ENCODE results near the gene KRTAP9-4. TPM values are rescaled to one million over a fixed set of nuclear protein-coding genes. Genes with fewer than 3 reads are reported as not detected.
A peak's percentile ranks its signal among the peaks of the same experiment; 100 is the strongest.

Gene KRTAP9-4
- polyA plus RNA-seq, 1 experiment: not detected

DNA sequence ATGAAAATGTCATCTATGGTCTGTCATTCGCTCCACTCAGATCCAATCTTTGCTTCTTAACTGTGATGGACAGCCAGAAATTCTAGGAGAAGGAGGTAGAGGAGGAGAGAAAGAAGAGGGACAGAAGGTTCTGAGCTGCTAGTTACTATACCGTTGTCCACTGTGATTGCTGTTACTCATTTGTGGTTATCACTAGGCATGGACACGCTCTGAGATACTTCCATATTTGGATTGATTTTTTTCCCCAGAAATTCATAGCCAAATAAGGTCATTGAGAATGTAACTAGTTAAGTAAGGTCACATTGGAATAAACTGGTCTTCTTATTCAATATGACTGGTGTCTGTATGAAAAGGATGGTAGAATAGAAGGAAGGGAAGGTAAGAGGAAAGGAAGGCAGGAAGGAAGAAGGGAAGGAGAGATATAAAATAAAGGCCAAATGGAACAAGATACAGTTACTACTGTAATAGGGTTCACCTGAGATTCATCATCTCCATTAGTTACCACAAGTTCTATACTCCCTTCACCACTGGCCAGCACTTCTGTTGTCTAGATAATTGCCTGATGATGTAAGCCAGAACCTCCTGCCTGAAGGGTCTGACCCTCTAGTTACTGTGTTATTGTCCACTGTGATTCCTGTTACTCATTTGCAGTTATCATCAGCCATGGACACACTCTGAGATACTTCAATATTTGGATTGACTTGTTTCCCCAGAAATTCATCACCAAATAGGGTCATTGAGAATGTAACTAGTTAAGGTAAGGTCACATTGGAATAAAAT lies 28.9 kb downstream of the KRTAP9-4 start:
- DNase-seq (ENCODE audit: low read depth, low spot score): no peak
- CTCF ChIA-PET: no interaction called here

GRCh38 chr17:41284043-41284442 lies 34.6 kb downstream of the KRTAP9-4 start:
- ChIA-PET POLR2A (no interaction called here), CTCF (no interaction called here)
- H3K4me3 ChIP-seq (ENCODE audit: low read depth, low read length): no peak overlapping the region
- no peaks in the 10 kb centered on the region for H3K9me3 ChIP-seq (ENCODE audit: control insufficient read depth, insufficient read depth, low read length)
- no peak overlapping the region for H3K27ac ChIP-seq (ENCODE audit: low read depth, low read length)
- DNase-seq (ENCODE audit: low read depth, low spot score): peak; percentile 10
- TF ChIP-seq, protein P1, sequence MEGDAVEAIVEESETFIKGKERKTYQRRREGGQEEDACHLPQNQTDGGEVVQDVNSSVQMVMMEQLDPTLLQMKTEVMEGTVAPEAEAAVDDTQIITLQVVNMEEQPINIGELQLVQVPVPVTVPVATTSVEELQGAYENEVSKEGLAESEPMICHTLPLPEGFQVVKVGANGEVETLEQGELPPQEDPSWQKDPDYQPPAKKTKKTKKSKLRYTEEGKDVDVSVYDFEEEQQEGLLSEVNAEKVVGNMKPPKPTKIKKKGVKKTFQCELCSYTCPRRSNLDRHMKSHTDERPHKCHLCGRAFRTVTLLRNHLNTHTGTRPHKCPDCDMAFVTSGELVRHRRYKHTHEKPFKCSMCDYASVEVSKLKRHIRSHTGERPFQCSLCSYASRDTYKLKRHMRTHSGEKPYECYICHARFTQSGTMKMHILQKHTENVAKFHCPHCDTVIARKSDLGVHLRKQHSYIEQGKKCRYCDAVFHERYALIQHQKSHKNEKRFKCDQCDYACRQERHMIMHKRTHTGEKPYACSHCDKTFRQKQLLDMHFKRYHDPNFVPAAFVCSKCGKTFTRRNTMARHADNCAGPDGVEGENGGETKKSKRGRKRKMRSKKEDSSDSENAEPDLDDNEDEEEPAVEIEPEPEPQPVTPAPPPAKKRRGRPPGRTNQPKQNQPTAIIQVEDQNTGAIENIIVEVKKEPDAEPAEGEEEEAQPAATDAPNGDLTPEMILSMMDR (IDR thresholded peaks at IDR 0.05; ENCODE audit: low read depth, low read length): no peak
- H3K27me3 ChIP-seq (ENCODE audit: control insufficient read depth, insufficient read depth, low read length): no peaks in the 10 kb centered on the region

More for the DNA sequence above, 28.9 kb downstream of the KRTAP9-4 start:
- Histone ChIP-seq H3K27ac (ENCODE audit: low read depth, low read length) (no peak overlapping the region), H3K4me3 (ENCODE audit: low read depth, low read length) (no peak overlapping the region), H3K27me3 (ENCODE audit: control insufficient read depth, insufficient read depth, low read length) (peaks cover 2% of the 10 kb centered on the region), H3K9me3 (ENCODE audit: control insufficient read depth, insufficient read depth, low read length) (no peaks in the 10 kb centered on the region)
- TF ChIP-seq, protein P1 (IDR thresholded peaks at IDR 0.05; ENCODE audit: low read depth, low read length): no peak
- POLR2A ChIA-PET: no interaction called here

GRCh38 chr17:41284546-41284945 lies 35.1 kb downstream of the KRTAP9-4 start:
- H3K27ac ChIP-seq (ENCODE audit: low read depth, low read length): no peak overlapping the region
- ChIA-PET CTCF (no interaction called here), POLR2A (no interaction called here)
- H3K4me3 ChIP-seq (ENCODE audit: low read depth, low read length): no peak overlapping the region
- H3K27me3 ChIP-seq (ENCODE audit: control insufficient read depth, insufficient read depth, low read length): no peaks in the 10 kb centered on the region
- H3K9me3 ChIP-seq (ENCODE audit: control insufficient read depth, insufficient read depth, low read length): no peaks in the 10 kb centered on the region
- TF ChIP-seq, protein P1 (IDR thresholded peaks at IDR 0.05; ENCODE audit: low read depth, low read length): no peak
- DNase-seq (ENCODE audit: low read depth, low spot score): no peak

DNA sequence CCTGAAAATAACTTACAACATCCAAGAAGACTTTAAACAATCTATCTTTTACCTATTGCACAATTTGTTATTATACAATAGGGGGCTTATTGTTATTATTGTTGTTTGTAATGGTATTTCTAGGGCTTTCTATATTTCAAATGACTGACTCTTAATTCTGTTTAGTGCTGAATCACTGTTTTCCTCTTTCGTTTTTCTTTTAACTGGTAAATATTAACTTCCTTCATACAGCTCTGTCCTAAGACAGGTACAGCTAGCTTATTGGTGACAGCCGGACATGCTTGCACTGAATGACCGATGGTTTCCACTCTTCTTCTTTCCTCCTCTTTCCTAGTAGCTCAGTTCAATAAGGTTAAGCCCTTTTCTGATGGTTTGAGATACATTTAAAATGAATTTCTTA lies 37.6 kb downstream of the KRTAP9-4 start:
- no peak for DNase-seq (ENCODE audit: low read depth, low spot score)
- Histone ChIP-seq H3K9me3 (ENCODE audit: control insufficient read depth, insufficient read depth, low read length) (no peaks in the 10 kb centered on the region), H3K4me3 (ENCODE audit: low read depth, low read length) (no peak overlapping the region), H3K27ac (ENCODE audit: low read depth, low read length) (no peak overlapping the region), H3K27me3 (ENCODE audit: control insufficient read depth, insufficient read depth, low read length) (peaks cover 3% of the 10 kb centered on the region)
- TF ChIP-seq, protein P1 (IDR thresholded peaks at IDR 0.05; ENCODE audit: low read depth, low read length): no peak
- ChIA-PET POLR2A (no interaction called here), CTCF (no interaction called here)

DNA sequence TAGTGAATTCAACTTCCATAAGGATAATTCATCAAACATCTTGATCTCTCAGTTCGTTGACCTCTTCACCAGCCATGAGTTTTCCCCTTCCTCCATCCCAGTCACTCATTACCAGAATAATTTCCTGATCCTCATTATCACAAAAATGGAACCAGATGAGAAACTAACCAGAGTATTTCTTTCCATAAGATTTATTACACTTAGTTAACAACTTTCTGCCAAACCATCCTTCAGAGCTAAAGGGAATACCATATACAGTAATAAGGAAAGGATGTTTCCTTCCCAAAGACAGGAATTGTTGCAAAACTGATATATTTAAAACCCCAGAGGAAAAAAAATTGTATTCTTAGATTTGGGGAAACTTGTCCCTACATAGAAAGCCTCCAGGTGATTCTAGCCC lies 44.5 kb downstream of the KRTAP9-4 start:
- no peak for DNase-seq (ENCODE audit: low read depth, low spot score)
- Histone ChIP-seq H3K4me3 (ENCODE audit: low read depth, low read length) (no peak overlapping the region), H3K9me3 (ENCODE audit: control insufficient read depth, insufficient read depth, low read length) (peaks cover 2% of the 10 kb centered on the region; the same call in 1 of the 2 replicates), H3K27ac (ENCODE audit: low read depth, low read length) (no peak overlapping the region), H3K27me3 (ENCODE audit: control insufficient read depth, insufficient read depth, low read length) (peaks cover 3% of the 10 kb centered on the region)
- TF ChIP-seq, protein P1 (IDR thresholded peaks at IDR 0.05; ENCODE audit: low read depth, low read length): no peak
- ChIA-PET CTCF (no interaction called here), POLR2A (no interaction called here)

All from AG04450 (cell line).